ENCODE results near the gene DGKB. TPM values are rescaled to one million over a fixed set of nuclear protein-coding genes. Genes with fewer than 3 reads are reported as not detected.
"Not testable (repeated sequence)": the region's sequence is repeated elsewhere in the genome, so short reads cannot be mapped to it uniquely, and the experiment has no call there.

Gene DGKB
- total RNA-seq, 1 experiment from 2014 or later, result not detected

DNA sequence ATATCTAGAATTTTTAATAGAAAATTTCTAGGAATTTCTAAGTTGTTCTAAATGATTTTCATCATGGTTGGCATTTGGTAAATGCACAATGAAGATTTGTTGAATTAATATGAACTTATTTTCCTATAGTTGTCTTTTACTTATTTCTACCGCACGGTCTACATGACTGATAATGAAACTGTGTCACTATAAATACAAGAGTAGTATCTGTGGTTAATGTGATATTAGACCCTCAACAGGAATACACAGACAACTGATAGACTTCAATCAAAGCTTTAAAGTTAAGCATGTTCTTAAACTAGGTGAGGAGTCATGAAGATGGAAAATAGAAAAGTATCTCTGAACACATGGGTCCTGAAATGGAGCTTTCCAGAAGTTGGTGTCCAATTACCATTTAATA is 615.2 kb downstream of the DGKB start:
- intact Hi-C loops (cut with micrococcal nuclease; ENCODE audit: unreplicated experiment), result no loop called here
- CTCF ChIA-PET, result no interaction called here

DNA sequence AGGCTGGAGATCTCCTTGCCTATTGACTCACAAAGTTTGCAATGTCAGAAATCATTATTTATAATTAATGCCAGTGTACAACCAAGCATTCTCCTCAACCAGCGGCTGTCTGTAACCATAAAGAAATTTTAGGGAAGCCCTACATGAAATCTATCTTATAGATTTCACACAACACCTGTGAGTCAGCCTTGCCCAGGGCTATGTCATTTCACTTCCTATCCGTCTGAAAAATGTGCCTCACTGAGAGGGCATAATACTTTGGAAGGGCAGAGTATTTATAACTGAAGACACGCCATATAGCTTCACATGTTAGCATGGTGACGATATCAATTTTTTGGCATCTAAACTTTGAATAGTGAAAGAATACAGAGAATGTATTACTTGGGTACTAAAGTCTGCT is 616.5 kb downstream of the DGKB start:
- CTCF ChIA-PET, result no interaction called here
- Mint-ChIP-seq H3K36me3 (ENCODE audit: insufficient read depth, unreplicated experiment) (no peaks in the 10 kb centered on the region), H3K4me1 (ENCODE audit: low read depth, unreplicated experiment) (no peaks in the 10 kb centered on the region), H3K9me3 (ENCODE audit: low read depth, unreplicated experiment) (no peaks in the 10 kb centered on the region), H3K27me3 (ENCODE audit: unreplicated experiment) (no peaks in the 10 kb centered on the region), H3K4me3 (ENCODE audit: low read depth, unreplicated experiment) (no peak overlapping the region), H3K27ac (ENCODE audit: unreplicated experiment) (no peak overlapping the region)
- intact Hi-C loops (cut with micrococcal nuclease; ENCODE audit: unreplicated experiment), result no loop called here
- no TSS peak for BruUV-seq (replicated peaks)
- TF ChIP-seq, protein P1, sequence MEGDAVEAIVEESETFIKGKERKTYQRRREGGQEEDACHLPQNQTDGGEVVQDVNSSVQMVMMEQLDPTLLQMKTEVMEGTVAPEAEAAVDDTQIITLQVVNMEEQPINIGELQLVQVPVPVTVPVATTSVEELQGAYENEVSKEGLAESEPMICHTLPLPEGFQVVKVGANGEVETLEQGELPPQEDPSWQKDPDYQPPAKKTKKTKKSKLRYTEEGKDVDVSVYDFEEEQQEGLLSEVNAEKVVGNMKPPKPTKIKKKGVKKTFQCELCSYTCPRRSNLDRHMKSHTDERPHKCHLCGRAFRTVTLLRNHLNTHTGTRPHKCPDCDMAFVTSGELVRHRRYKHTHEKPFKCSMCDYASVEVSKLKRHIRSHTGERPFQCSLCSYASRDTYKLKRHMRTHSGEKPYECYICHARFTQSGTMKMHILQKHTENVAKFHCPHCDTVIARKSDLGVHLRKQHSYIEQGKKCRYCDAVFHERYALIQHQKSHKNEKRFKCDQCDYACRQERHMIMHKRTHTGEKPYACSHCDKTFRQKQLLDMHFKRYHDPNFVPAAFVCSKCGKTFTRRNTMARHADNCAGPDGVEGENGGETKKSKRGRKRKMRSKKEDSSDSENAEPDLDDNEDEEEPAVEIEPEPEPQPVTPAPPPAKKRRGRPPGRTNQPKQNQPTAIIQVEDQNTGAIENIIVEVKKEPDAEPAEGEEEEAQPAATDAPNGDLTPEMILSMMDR (IDR thresholded peaks at IDR 0.05; ENCODE audit: unreplicated experiment), result no peak
- DNase-seq, result no peak

More for the DNA sequence above, 615.2 kb downstream of the DGKB start:
- Mint-ChIP-seq H3K4me1 (ENCODE audit: low read depth, unreplicated experiment) (no peaks in the 10 kb centered on the region), H3K27me3 (ENCODE audit: unreplicated experiment) (no peaks in the 10 kb centered on the region), H3K36me3 (ENCODE audit: insufficient read depth, unreplicated experiment) (no peaks in the 10 kb centered on the region), H3K4me3 (ENCODE audit: low read depth, unreplicated experiment) (no peak overlapping the region), H3K27ac (ENCODE audit: unreplicated experiment) (no peak overlapping the region), H3K9me3 (ENCODE audit: low read depth, unreplicated experiment) (no peaks in the 10 kb centered on the region)
- BruUV-seq (replicated peaks), result no TSS peak
- no peak for DNase-seq
- TF ChIP-seq, protein P1 (IDR thresholded peaks at IDR 0.05; ENCODE audit: unreplicated experiment), result no peak

DNA sequence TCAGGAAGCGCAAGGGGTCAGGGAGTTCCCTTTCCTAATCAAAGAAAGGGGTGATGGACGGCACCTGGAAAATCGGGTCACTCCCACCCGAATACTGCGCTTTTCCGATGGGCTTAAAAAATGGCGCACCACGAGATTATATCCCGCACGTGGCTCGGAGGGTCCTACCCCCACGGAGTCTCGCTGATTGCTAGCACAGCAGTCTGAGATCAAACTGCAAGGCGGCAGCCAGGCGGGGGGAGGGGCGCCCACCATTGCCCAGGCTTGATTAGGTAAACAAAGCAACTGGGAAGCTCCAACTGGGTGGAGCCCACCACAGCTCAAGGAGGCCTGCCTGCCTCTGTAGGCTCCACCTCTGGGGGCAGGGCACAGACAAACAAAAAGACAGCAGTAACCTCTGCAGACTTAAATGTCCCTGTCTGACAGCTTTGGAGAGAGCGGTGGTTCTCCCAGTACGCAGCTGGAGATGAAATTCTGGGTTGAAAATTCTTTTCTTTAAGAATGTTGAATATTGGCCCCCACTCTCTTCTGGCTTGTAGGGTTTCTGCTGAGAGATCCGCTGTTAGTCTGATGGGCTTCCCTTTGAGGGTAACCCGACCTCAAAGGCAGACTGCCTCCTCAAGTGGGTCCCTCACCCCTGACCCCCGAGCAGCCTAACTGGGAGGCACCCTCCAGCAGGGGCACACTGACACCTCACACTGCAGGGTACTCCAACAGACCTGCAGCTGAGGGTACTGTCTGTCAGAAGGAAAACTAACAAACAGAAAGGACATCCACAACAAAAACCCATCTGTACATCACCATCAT is 623.3 kb downstream of the DGKB start:
- DNase-seq; H3K9me3 Mint-ChIP-seq (ENCODE audit: low read depth, unreplicated experiment); H3K27me3 Mint-ChIP-seq (ENCODE audit: unreplicated experiment); BruUV-seq (replicated peaks); H3K36me3 Mint-ChIP-seq (ENCODE audit: insufficient read depth, unreplicated experiment); intact Hi-C loops (cut with micrococcal nuclease; ENCODE audit: unreplicated experiment); CTCF ChIA-PET: not testable (repeated sequence)
- peak overlapping the region; percentile 72 for H3K4me3 Mint-ChIP-seq (ENCODE audit: low read depth, unreplicated experiment)
- H3K4me1 Mint-ChIP-seq (ENCODE audit: low read depth, unreplicated experiment), result peaks cover 13% of the 10 kb centered on the region
- H3K27ac Mint-ChIP-seq (ENCODE audit: unreplicated experiment), result peak overlapping the region; percentile 68

DNA sequence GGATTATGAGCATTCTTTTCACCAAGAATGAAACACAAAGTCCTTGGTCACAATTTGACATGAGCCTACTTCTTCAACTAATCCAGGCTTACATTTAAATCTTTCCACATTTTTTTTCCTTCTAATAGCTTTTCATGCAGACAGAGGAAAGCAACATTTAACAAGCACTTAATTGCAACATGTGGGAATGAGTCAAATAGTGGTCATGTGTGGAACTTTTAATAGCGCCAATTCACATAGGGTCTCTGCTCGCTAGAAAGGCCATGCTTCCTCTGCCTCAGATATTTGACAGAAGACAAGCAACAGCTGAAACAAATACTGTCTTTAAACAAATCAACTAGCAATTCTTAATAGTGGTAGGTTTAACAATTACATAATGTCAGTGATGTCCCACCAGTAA is 627.2 kb downstream of the DGKB start:
- Mint-ChIP-seq H3K27ac (ENCODE audit: unreplicated experiment) (no peak overlapping the region), H3K27me3 (ENCODE audit: unreplicated experiment) (no peaks in the 10 kb centered on the region), H3K36me3 (ENCODE audit: insufficient read depth, unreplicated experiment) (peaks cover 4% of the 10 kb centered on the region), H3K4me1 (ENCODE audit: low read depth, unreplicated experiment) (peaks cover 13% of the 10 kb centered on the region), H3K9me3 (ENCODE audit: low read depth, unreplicated experiment) (peaks cover 3% of the 10 kb centered on the region), H3K4me3 (ENCODE audit: low read depth, unreplicated experiment) (no peak overlapping the region)
- BruUV-seq (replicated peaks), result no TSS peak
- intact Hi-C loops (cut with micrococcal nuclease; ENCODE audit: unreplicated experiment), result no loop called here
- TF ChIP-seq, protein P1 (IDR thresholded peaks at IDR 0.05; ENCODE audit: unreplicated experiment), result no peak
- CTCF ChIA-PET, result no interaction called here
- DNase-seq, result no peak

DNA sequence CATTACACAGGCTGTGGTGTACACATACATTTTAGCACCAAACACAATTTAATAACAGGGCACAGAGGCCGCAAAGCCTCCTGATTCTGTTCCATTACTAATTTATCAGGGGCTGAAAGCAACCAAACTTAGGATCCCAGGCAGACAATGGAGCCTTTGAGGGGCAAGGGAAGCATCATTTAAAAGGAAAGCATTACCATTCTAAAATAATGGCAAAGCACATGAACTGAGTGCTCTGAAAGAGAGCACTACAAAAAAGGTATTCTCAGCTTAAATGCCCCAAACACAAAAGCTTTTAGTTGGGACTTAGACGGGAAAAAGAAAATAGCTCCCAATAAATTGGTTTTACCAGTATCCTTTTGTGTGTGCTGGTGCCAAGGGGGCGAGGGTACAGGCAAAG is 631.1 kb downstream of the DGKB start:
- Mint-ChIP-seq H3K9me3 (ENCODE audit: low read depth, unreplicated experiment) (no peaks in the 10 kb centered on the region), H3K4me1 (ENCODE audit: low read depth, unreplicated experiment) (no peaks in the 10 kb centered on the region), H3K27ac (ENCODE audit: unreplicated experiment) (no peak overlapping the region), H3K4me3 (ENCODE audit: low read depth, unreplicated experiment) (no peak overlapping the region), H3K36me3 (ENCODE audit: insufficient read depth, unreplicated experiment) (no peaks in the 10 kb centered on the region), H3K27me3 (ENCODE audit: unreplicated experiment) (no peaks in the 10 kb centered on the region)
- intact Hi-C loops (cut with micrococcal nuclease; ENCODE audit: unreplicated experiment), result no loop called here
- DNase-seq, result no peak
- no TSS peak for BruUV-seq (replicated peaks)
- CTCF ChIA-PET, result no interaction called here
- TF ChIP-seq, protein P1 (IDR thresholded peaks at IDR 0.05; ENCODE audit: unreplicated experiment), result no peak
